Measurements from ENCODE around the gene GLT8D1.
"Not testable (repeated sequence)": the region's sequence is repeated elsewhere in the genome, so short reads cannot be mapped to it uniquely, and the experiment has no call there.

The GLT8D1 gene

DNA sequence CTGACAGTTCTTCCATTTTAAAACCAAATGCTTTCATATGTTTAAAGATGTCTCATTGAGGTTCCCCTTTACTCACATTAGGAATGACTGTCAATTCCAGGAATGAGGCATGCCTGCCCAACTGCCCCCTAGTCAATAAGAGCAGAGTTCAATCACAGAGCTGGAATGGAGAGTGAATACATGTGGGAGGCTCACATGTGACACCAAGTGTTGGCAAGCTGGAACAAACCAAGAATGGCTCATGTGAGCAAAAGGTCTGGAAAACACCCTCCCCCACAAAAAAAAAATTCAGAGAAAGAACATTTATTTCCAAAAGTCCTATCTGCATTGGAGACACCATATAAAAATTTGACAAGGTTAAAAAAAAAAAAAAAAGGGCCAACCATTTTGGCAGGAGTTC lies 23.6 kb downstream of the GLT8D1 start:
- FAIRE-seq (no peak), DNase-seq (ENCODE audit: insufficient read length, low spot score) (no peak)

DNA sequence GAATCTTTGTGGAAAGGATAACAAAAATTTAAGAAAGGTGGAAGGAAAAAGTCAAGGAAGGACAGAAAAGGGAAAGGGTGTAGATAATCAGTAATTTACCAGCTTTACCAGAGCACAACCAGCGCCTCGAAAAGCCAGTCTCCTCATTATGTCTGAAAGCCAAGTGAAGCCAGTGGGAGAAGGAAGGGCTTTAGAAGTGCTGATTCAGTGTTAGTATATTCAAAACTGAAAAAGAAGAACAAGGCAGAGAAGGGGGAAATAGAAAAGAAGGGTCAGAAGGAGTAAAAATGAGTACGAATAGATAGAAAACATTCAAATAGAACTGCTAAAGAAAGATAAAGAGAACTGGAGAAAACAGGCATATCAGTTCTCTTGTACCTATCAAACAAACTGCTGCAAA lies 24.0 kb downstream of the GLT8D1 start:
- peak; percentile 18 for FAIRE-seq
- no peak for DNase-seq (ENCODE audit: insufficient read length, low spot score)

- DNase-seq (ENCODE audit: insufficient read length, low spot score), result no peak
- no peak for FAIRE-seq
These were observed 25.8 kb downstream of the GLT8D1 start for GRCh38 chr3:52679811-52680210.

DNA sequence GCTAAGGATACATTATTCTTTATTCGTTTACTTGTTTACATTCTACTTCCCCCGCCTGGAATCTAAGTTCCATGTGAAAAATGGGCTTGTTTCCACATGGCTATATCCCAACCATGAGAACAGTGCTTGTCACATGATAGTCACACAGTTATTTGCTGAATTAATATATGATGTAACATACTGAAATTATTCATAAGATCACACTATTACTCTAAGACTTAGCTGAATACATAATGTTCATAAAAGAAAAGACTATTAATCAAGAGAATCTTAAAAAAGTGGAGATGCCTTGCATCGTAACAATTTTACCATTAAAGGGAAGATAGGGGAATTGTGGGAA lies 26.4 kb downstream of the GLT8D1 start:
- DNase-seq (ENCODE audit: insufficient read length, low spot score) (no peak), FAIRE-seq (no peak)

GRCh38 chr3:52678265-52679198 lies 27.1 kb downstream of the GLT8D1 start:
- DNase-seq (ENCODE audit: insufficient read length, low spot score) (no peak), FAIRE-seq (no peak)

DNA sequence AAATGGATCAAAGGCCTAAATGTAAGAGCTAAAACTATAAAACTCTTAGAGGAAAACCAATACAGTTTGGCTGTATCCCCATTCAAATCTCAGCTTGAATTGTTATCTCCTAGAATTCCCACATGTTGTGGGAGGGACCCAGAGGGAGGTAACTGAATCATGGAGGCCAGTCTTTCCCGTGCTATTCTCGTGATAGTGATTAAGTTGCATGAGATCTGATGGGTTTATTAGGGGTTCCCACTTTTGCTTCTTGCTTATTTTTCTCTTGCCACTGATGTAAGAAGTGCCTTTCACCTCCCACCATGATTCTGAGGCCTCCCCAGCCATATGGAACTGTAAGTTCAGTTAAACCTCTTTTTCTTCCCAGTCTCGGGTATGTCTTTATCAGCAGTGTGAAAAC lies 29.4 kb downstream of the GLT8D1 start:
- not testable (repeated sequence) for FAIRE-seq; DNase-seq (ENCODE audit: insufficient read length, low spot score)

GRCh38 chr3:52671676-52672075 lies 33.9 kb downstream of the GLT8D1 start:
- DNase-seq (ENCODE audit: insufficient read length, low spot score) (no peak), FAIRE-seq (peak; percentile 14)

- FAIRE-seq (peak; percentile 76), DNase-seq (ENCODE audit: insufficient read length, low spot score) (no peak)
These were observed 34.7 kb downstream of the GLT8D1 start for GRCh38 chr3:52670621-52671521.

DNA sequence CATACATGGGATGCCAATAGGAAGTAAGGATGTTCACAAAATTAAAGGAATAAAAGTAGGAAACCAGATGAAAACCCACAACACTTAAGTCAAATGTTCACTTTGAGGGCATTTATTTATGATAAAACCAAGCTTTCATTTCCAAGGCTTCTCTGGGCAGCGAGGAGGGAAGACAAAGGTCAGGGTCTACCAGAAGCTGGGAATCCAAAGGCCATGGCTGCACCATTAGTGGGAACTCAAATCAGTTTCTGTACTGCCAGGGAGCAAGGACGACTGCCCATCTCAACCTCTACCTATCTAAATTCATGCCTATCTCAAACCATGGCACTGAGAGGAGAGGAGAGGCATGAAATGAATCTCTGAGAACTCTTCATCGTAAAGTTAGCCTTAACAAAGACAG lies 42.5 kb downstream of the GLT8D1 start:
- DNase-seq (ENCODE audit: insufficient read length, low spot score), result no peak
- FAIRE-seq, result no peak

DNA sequence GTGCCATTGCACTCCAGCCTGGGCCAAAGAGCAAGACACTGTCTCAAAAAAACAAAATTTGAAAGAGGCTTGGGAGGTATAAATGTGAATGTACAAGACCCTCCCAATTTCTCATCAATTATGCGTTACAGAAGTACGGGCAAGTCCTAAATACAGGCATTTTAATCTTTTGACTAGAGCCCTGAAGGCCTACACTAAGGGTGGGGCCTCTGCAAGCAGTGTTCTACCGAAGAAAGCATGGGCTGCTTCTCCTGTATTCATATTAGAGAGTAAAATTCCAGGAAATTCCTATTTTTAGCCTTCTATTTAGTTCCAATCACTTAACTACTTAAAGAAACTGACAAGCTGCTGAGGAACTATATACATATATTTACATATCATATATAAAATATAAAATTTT lies 45.5 kb downstream of the GLT8D1 start:
- DNase-seq (ENCODE audit: insufficient read length, low spot score) (no peak), FAIRE-seq (no peak)

GRCh38 chr3:52655895-52656294 lies 49.7 kb downstream of the GLT8D1 start:
- DNase-seq (ENCODE audit: insufficient read length, low spot score) (no peak), FAIRE-seq (no peak)

DNA sequence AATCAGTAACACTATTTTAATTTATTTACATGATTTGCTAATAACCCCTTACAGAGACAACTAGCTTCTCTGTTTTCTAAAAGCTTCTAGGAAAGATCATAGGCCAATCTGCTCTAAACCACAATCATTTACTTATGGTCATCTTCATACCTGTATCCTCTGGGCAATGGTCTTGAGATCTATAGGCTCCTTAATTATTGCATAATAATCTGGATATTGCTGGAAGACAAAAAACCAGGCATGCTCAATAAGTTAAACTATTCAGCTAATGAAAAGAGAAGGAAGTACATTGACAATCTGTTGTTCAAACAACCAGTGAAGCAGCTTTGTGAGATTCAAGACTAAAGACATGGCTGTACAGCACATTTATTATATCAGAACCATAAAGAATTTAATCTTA lies 54.0 kb downstream of the GLT8D1 start:
- no peak for FAIRE-seq
- no peak for DNase-seq (ENCODE audit: insufficient read length, low spot score)

GRCh38 chr3:52650439-52650838 lies 55.2 kb downstream of the GLT8D1 start:
- FAIRE-seq (peak; percentile 35), DNase-seq (ENCODE audit: insufficient read length, low spot score) (no peak)

DNA sequence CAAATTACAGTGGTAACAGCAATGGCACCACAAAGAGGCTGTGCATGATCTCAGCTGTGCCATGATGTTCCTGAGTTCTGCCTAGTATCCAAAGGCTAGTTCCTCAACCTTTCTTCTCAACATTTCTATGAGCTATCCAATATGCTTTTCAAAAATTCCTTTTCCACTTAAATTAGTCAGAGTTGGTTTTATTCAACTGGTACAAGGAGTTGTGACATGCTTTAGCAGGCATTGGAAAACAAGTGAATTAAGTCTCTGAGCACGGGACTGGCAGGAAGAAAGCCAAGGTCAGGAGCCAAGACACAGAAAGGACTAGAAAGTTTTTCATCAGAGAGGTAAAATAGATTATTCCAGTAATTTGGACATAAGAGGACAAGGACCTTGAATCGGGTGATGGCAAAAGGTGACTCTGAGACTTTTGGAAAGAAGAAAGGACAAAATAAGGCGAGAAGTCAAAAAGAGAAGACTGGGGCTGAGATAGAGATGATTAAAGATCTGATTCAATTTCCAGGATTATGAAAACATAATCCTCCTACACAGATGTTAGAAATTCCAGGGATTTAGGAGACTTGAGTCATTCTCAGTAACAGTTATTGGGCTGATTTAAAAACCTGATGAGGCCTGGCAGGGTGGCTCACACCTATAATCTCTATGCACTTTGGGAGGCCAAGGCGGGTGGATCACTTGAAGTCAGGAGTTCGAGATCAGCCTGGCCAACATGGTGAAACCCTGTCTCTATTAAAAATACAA lies 56.0 kb downstream of the GLT8D1 start:
- no peak for DNase-seq (ENCODE audit: insufficient read length, low spot score)
- FAIRE-seq, result no peak

DNA sequence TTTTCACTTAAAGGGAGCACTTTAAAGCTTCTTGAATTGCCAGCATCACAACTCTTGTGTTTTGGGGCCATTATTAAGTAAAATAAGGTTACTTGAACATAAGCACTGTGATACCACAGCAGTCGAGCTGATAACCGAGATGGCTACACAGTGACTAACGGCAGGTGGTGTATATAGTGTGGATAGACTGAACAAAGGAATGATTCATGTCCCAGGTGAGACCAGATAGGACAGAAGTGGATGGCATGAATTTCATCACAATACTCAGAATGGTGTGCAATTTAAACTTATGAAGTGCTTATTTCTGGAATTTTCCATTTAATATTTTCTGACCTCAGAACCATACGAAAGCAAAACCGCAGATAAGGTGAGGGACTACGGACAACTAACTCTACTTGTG lies 60.0 kb downstream of the GLT8D1 start:
- no peak for DNase-seq (ENCODE audit: insufficient read length, low spot score)
- FAIRE-seq, result no peak

Data from GM19239 (cell line).